HG03520 (cell line): ENCODE data around the gene POGK.
"Not testable (repeated sequence)": the region's sequence is repeated elsewhere in the genome, so short reads cannot be mapped to it uniquely, and the experiment has no call there.

Experiments used
- ATAC-seq: cut with Tn5 transposase; IDR thresholded peaks from one replicate; pipeline ENCODE4 v1.9.1; 2021; ENCODE audit warnings: mild to moderate bottlenecking, moderate library complexity; ENCODE audit not compliant: unreplicated experiment

Gene POGK

DNA sequence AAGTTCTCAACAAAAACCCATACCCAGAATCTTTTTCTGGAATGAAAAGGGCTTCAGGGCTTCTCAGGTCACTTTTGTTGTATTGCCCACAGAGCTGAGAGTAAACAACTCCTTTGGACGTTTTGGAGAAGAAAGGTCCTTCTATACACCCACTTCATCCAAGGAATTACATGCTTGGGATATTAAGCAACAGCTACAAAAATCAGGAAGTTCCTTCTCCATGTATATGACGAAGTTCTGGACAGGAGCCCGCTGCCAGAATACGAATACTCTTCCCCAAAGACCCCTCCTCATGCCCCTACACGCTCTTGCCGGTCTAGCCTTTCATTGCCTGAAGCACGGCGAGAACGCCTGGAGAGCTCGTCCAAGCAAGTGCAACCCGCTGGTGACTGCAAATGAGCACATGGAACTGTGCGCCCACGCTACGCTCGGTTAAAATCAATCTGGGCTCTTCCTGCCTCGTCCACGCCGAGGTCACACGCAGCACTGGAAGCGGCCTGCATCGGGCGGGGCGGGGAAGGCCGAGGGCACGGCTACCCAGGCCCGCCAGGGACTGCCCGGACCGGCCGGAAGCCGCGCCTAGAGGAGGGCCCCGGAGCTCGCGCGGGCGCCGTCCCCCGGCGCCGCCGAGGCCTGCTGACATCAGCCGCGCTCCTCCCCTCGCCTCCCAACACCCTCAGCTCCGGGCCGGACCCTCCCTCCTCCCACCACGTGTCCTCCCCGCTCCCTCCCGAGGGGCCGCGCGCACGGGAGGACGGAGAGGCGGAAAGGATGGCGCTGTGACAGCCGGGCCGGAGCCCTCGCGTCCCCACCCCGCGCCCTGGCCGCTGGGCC lies at the start of gene POGK:
Gene POGK (plus strand): TSS at position 710 of the 834 bp plus-strand sequence. CDS start 1,482 bp downstream, outside the sequence.
- peak; percentile 95 for ATAC-seq

DNA sequence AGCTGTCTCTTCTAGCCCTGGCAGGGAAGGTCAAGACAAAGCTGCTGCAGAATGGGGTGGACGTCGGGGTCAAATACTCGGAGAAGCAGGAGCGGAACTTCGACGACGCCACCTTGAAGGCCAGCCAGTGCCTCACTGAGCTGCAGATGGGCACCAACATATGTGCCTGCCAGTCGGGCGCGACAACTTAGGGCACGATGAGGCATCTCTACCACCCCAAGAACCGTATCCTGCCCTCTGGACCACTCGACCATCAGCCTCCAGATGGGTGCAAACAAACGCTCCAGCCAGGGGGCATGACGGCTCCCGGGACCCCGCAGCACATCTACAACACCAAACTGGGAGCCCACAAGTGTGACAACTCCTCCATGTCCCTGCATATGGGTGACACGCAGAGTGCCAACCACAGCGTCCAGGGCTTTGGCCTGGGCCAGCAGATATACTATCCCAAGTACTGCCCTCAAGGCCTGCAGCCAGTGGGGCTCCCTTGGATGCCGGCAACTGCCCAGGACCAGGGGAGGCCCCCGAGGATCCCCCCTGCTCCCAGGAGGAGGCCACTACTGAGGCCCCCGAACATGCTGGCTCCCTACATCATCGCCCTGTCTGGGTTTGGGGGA lies 42.5 kb upstream of the POGK start:
- no peak for ATAC-seq

- no peak for ATAC-seq
Measured at GRCh38 chr1:166808952-166809351, 30.3 kb upstream of the POGK start.

DNA sequence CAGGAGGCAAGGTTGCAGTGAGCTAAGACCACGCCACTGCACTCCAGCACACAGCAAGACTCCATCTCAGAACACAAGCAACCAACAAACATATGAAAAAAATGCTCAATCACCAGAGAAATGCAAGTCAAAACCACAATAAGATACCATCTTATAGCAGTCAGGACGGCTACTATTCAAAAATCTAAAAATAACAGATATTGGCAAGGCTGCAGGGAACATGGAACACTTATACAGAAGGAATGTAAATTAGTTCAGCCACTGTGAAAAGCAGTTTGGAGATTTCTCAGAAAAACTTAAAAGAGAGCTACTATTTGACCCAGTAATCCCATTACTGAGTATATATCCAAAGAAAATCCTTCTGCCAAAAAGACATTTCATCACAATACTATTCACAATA lies 27.6 kb upstream of the POGK start:
- no peak for ATAC-seq

- ATAC-seq, result no peak
Measured at GRCh38 chr1:166813508-166814223, 25.6 kb upstream of the POGK start.

DNA sequence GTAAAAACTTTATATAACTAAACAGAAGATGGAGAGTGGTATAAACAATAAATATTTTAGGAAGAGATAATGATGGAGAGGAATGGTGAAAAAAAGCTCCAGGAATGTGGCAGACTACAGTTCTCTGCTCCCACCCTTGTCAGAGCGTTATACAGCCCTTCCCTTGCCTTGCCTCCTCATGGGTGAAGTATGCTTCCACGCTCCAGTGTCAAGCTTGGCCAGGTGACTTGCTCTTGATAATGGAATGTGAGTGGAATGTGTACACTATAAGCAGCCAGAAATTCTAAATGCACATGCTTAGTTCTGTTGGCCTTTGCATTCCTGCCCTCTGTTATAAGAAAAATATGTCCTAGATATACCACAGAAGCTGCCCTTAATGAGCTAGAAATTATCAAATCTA lies 24.7 kb upstream of the POGK start:
- ATAC-seq, result no peak

- no peak for ATAC-seq
Measured at GRCh38 chr1:166819974-166820373, 19.3 kb upstream of the POGK start.

GRCh38 chr1:166822385-166822784 lies 16.9 kb upstream of the POGK start:
- no peak for ATAC-seq

DNA sequence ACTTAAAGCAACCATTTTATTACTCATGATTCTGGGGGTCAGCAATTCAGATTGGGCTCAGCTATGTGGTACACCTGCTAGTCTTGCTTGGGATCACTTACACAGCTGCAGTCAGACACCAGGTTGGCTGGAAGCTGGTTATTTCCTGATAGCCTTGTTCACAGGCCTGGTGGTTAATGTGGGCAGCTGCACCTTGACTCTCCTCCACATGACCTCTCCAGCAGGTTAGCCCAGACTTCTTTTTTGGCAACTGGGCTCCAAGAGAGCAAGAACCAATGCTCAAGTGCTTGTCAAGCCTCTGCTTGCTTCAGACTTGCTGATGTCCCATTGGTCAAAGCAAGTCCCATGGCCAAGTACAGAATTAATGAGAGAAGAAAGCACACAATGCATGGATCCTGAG lies 11.8 kb upstream of the POGK start:
- no peak for ATAC-seq

- not testable (repeated sequence) for ATAC-seq
Measured at GRCh38 chr1:166829762-166830161, 9.5 kb upstream of the POGK start.

DNA sequence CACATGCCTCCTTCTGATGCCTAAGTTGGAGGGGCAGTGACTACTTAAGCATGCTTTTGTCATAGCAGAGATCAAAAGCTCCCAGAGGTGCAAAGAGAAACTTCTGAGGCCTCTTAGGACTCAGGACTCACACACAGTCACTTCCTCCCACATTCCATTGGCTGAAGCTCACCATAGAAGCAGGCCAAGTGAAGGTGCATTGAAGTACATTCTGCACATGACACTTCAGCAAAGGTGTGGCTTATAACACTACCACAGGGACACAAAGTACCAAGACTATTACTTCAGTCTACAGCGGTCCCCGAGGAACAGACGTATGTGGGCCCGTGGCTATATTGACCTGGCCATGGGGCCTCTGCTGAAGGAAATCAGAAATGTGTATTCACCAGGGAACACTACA lies 2.5 kb upstream of the POGK start:
- ATAC-seq, result no peak

- ATAC-seq, result peak; percentile 29
Measured at GRCh38 chr1:166839600-166840308, 479 bp downstream of the POGK start.

- ATAC-seq, result no peak
Measured at GRCh38 chr1:166840309-166841274, 1.3 kb downstream of the POGK start.

- no peak for ATAC-seq
Measured at GRCh38 chr1:166843322-166843721, 4.0 kb downstream of the POGK start.

- ATAC-seq, result no peak
Measured at GRCh38 chr1:166843769-166844596, 4.7 kb downstream of the POGK start.

- ATAC-seq, result no peak
Measured at GRCh38 chr1:166844791-166845190, 5.5 kb downstream of the POGK start.

DNA sequence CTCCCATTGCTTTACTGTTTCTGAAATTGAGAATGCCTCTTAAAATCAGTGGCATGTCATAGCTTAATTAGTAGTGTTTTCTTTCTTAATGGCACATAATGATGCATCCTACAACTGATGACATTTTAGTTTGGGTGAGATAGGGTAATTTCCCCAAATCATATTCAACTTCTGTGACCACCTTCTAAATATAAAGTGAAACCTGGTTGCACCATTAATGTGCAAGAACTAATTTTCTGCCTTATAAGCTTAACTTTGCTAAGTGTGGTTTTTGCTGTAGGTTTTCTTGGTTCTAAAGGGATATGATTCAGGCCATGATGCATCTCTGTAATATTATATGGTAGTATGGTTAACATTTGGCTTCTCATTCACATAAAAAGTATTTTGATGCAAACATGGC lies 8.9 kb downstream of the POGK start:
- ATAC-seq, result no peak

DNA sequence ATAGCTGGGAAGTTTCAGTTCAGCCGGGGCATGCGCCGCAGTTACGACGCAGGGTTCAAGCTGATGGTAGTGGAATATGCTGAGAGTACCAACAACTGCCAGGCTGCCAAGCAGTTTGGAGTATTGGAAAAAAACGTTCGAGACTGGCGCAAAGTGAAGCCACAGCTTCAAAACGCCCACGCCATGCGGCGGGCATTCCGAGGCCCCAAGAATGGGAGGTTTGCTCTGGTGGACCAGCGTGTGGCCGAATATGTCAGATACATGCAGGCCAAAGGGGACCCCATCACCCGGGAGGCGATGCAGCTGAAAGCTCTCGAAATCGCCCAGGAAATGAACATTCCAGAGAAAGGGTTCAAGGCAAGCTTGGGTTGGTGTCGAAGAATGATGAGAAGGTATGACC lies 9.9 kb downstream of the POGK start:
- ATAC-seq, result no peak

DNA sequence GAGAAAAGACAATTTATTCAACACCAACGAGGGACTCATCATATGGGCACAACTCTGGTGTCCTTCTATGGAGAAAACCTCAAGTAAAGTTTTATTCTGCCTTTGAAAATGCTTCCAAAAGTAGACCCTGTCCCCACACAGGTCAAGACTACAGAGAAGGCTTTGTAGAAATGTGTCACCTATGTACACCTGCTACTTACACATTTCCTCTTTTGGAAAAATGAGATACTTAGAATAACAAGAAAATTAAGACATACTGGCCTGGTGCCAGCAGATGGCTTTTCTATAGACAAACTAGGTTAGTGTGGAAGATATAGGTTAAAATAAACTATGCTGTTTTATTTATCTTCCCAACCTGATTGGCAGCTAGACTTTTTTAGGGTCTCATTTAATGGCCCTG lies 13.6 kb downstream of the POGK start:
- ATAC-seq, result no peak
